Muscle of leg (tissue), 11 donors: Measurements from ENCODE around the gene ROPN1B. TPM values are rescaled to one million over a fixed set of nuclear protein-coding genes. Genes with fewer than 3 reads are reported as not detected.

Source experiments
- DNase-seq: peaks from one replicate; pipeline ENCODE4 v3.0.0; 2013
- H3K27ac ChIP-seq: one replicate; pipeline ENCODE4 v1.5.1; 2013; ENCODE audit warnings: mild to moderate bottlenecking, low read length, control low read depth
- H3K27me3 ChIP-seq: one replicate; pipeline ENCODE4 v1.6.1; 2013; ENCODE audit warnings: low read length; ENCODE audit not compliant: control insufficient read depth, insufficient read depth
- H3K36me3 ChIP-seq: one replicate; pipeline ENCODE4 v1.6.1; 2013; ENCODE audit warnings: low read length; ENCODE audit not compliant: control insufficient read depth, insufficient read depth
- H3K4me1 ChIP-seq: one replicate; pipeline ENCODE4 v1.6.1; 2013; ENCODE audit warnings: low read length; ENCODE audit not compliant: control insufficient read depth, insufficient read depth
- H3K4me3 ChIP-seq: one replicate; pipeline ENCODE4 v1.5.1; 2013; ENCODE audit warnings: low read length, control low read depth
- H3K9me3 ChIP-seq: replicated peaks from 2 replicates; pipeline ENCODE4 v1.6.1; 2013; ENCODE audit warnings: low read depth, low read length; ENCODE audit not compliant: control insufficient read depth
- WGBS: methylation state at CpG from one replicate; pipeline ENCODE4 v1.1.5; 2013; ENCODE audit warnings: missing lambda C conversion rate; ENCODE audit not compliant: insufficient coverage; 5-methylcytosine and 5-hydroxymethylcytosine counted together
- polyA plus RNA-seq, 8 donors: library from polyadenylated mRNA; unstranded; fragments of 120-200 nt; gene quantifications; one replicate each; pipeline versions ENCODE4 v1.2.1 to v1.2.3, GENCODE V29; 2013; ENCODE audit warnings: inconsistent platforms in 1 of 8, low replicate concordance in 1 of 8; ENCODE audit not compliant: insufficient read length in 8 of 8, insufficient read depth in 1 of 8
- total RNA-seq: library from RNA; stranded (reverse); fragments of 120-200 nt; gene quantifications from one replicate; pipeline ENCODE4 v1.2.4, GENCODE V29; 2013

ROPN1B gene
- total and polyA plus RNA-seq, 9 donors, result 0.19 to 0.55 (median 0.25) TPM; not detected in 4

GRCh38 chr3:126026761-126027160 is 57.8 kb downstream of the ROPN1B start:
- no peaks in the 10 kb centered on the region for H3K27me3 ChIP-seq
- peaks cover 29% of the 10 kb centered on the region for H3K36me3 ChIP-seq
- H3K9me3 ChIP-seq, result peaks cover 11% of the 10 kb centered on the region
- no peaks in the 10 kb centered on the region for H3K4me1 ChIP-seq
- H3K4me3 ChIP-seq, result no peak overlapping the region
- 92% methylated on average over 4 of the region's 6 CpGs for WGBS
- no peak overlapping the region for H3K27ac ChIP-seq
- DNase-seq, result no peak

GRCh38 chr3:126028096-126028495 is 59.1 kb downstream of the ROPN1B start:
- Histone ChIP-seq H3K27me3 (no peaks in the 10 kb centered on the region), H3K36me3 (peaks cover 35% of the 10 kb centered on the region), H3K27ac (no peak overlapping the region), H3K9me3 (peaks cover 11% of the 10 kb centered on the region), H3K4me1 (peaks cover 3% of the 10 kb centered on the region), H3K4me3 (no peak overlapping the region)
- WGBS, result 85% methylated on average over 3 of the region's 4 CpGs
- no peak for DNase-seq

- Histone ChIP-seq H3K36me3 (peaks cover 32% of the 10 kb centered on the region), H3K9me3 (peaks cover 11% of the 10 kb centered on the region), H3K27me3 (no peaks in the 10 kb centered on the region), H3K4me3 (no peak overlapping the region), H3K4me1 (peaks cover 3% of the 10 kb centered on the region), H3K27ac (no peak overlapping the region)
- no peak for DNase-seq
Measured at GRCh38 chr3:126029241-126029640, 60.3 kb downstream of the ROPN1B start.

GRCh38 chr3:126030455-126030854 is 61.5 kb downstream of the ROPN1B start:
- Histone ChIP-seq H3K36me3 (peaks cover 22% of the 10 kb centered on the region), H3K27ac (no peak overlapping the region), H3K27me3 (no peaks in the 10 kb centered on the region), H3K4me3 (no peak overlapping the region), H3K4me1 (peaks cover 3% of the 10 kb centered on the region), H3K9me3 (peaks cover 11% of the 10 kb centered on the region)
- WGBS, result no CpG with 5 or more reads among the region's 1 CpG
- DNase-seq, result no peak

GRCh38 chr3:126031981-126032471 is 63.0 kb downstream of the ROPN1B start:
- Histone ChIP-seq H3K27me3 (no peaks in the 10 kb centered on the region), H3K4me1 (peaks cover 3% of the 10 kb centered on the region), H3K27ac (no peak overlapping the region), H3K9me3 (peaks cover 11% of the 10 kb centered on the region), H3K4me3 (no peak overlapping the region), H3K36me3 (peaks cover 10% of the 10 kb centered on the region)
- 52% methylated on average over 8 of the region's 9 CpGs for WGBS
- DNase-seq, result no peak

Other genes with a start within 250 kb of the ROPN1B start
- 31.2 TPM for gene SLC41A3, start 114.9 kb downstream of the ROPN1B start, total RNA-seq
- gene SLC41A3, start 114.9 kb downstream of the ROPN1B start, polyA plus RNA-seq, result 10 to 100 TPM; 33.9 to 48.3 (median 38.0) TPM
- gene ALDH1L1, start 211.4 kb downstream of the ROPN1B start, total RNA-seq, result 0.18 TPM
- gene ALDH1L1, start 211.4 kb downstream of the ROPN1B start, polyA plus RNA-seq, result 1 to 10 TPM in 1 of 8 donors, under 1 TPM in 7; 0.07 to 1.6 (median 0.21) TPM